Measurements from ENCODE around the gene GLDC. TPM values are rescaled to one million over a fixed set of nuclear protein-coding genes. Genes with fewer than 3 reads are reported as not detected.

GLDC gene
- total RNA-seq, 1 donor from 2014 or later: 0.62 TPM

DNA sequence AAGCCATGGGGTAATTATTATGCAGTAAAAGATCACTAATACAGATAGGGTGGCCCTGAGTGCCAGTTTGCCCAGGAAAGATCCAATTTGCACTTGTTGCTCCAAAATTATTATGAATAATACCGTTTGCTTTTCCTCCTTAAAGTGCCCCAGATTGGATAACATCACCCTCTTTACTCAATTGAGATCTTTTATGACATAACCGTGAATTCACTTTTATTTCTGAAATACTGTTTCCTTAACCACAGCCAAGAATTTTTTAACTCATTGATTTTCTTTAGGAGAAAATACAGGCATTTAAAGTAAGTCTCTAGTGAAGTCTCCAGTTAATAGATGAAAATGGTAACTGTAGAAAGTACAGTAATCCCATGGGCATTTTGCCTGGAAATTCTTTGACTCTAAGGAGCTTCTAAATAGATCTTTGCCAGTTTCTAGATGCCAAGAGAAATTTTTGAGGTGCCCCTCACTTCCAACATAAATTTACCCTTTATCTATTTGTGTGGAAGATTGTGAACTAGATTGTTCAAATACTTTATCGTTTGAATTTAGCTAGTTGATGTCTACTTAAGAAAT lies 133.4 kb downstream of the GLDC start:
- peak; percentile 50 for DNase-seq (ENCODE audit: low read depth)

- no peak for DNase-seq (ENCODE audit: low read depth)
These were observed 139.0 kb downstream of the GLDC start for GRCh38 chr9:6506571-6506970.

DNA sequence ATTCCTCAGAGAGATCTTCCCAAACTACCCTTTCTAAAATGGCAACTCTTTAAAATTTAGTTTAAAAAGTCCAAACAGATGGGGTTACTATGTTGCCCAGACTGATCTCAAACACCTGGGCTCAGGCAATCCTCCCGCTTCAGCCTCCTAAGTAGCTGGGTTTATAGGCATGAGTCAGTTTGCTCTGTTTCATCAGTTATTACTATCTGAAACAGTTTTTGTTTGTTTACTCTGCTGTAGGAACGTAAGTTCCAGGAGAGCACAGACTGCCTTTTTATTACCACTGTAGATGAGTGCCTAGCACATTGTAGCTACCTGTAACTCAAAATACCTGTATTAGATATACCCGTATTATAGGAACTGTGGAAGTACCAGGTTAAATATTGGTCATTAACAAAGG lies 143.1 kb downstream of the GLDC start:
- DNase-seq (ENCODE audit: low read depth): no peak

- no peak for DNase-seq (ENCODE audit: low read depth)
These were observed 143.9 kb downstream of the GLDC start for GRCh38 chr9:6501526-6502210.

DNA sequence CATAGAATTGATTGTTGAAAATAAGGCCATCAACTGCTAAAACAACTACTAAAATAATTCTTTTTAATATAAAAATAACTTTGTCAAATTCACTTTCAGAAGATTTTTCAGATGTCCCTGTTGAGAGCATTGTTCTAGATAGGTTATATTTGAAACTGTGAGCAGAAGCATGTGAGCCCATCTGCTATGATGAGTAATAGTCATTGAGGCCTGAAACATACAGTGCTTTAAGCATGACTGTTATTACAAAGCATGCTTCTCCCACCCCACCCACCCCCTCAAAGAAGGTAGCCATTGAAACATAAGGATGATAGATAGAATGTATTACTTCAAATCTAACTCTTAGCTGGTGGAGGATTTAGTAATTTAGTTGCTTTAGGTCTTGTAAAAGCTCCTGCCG lies 146.5 kb downstream of the GLDC start:
- peak; percentile 36 for DNase-seq (ENCODE audit: low read depth)

DNA sequence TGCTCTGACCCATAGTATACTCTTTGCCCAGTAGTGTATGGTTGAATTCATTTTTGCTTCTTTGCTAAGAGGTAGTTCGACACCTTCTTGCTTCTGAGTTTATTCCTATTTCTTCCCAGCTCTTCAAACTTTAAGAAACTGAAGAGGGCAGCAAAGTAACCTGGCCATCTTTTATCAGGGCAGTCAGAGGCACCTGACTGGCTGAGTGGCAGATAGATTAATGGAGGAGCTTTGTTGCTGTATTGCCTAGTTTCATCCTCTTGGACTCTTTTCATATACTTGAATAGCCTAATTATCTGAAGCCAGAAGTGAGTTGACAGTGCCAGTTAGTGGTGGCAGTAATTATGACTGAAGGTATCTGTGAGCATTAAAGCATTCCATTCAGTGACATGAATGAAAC lies 150.1 kb downstream of the GLDC start:
- DNase-seq (ENCODE audit: low read depth): no peak

- no peak for DNase-seq (ENCODE audit: low read depth)
These were observed 154.7 kb downstream of the GLDC start for GRCh38 chr9:6490863-6491262.

- DNase-seq (ENCODE audit: low read depth): no peak
These were observed 156.4 kb downstream of the GLDC start for GRCh38 chr9:6489099-6489498.

DNA sequence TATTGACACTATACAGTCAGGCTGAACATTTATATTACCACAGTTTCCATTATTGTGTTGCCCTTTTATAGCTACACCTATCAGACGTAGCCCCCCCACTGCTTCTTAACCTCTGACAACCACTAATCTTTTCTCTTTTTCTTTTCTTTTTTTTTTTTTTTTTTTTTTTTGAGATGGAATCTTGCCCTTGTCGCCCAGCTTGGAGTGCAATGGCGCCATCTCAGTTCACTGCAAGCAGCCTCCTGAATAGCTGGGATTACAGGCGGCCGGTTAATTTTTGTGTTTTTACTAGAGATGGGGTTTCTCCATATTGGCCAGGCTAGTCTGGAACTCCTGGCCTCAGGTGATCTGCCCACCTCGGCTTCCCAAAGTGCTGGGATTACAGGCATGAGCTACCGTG lies 157.1 kb downstream of the GLDC start:
- no peak for DNase-seq (ENCODE audit: low read depth)

GRCh38 chr9:6484210-6484609 lies 161.3 kb downstream of the GLDC start:
- DNase-seq (ENCODE audit: low read depth): no peak

Other genes starting within 250 kb of the GLDC start
- gene UHRF2, start 232.5 kb downstream of the GLDC start, total RNA-seq: 42.0 and 126 TPM in 2 replicates
- 16.1 and 17.1 TPM in 2 replicates for gene KDM4C, start 112.2 kb upstream of the GLDC start, total RNA-seq

Measured in myocyte (in vitro differentiated cells).